NT2/D1 (cell line): ENCODE results near the gene KIF20B.

Experiments used
- DNase-seq: peaks from one replicate; pipeline ENCODE4 v3.0.0-alpha.2; 2011; ENCODE audit warnings: low read depth, low spot score
- H3K27me3 ChIP-seq: 2 replicates; pipeline ENCODE4 v1.6.0; 2011; ENCODE audit warnings: mild to moderate bottlenecking; ENCODE audit not compliant: insufficient read length, insufficient read depth
- H3K36me3 ChIP-seq: 2 replicates; pipeline ENCODE4 v1.6.1; 2011; ENCODE audit warnings: mild to moderate bottlenecking, low read length, mixed read lengths; ENCODE audit not compliant: insufficient read depth, insufficient read length
- H3K4me1 ChIP-seq: 2 replicates; pipeline ENCODE4 v1.5.1; 2011; ENCODE audit not compliant: insufficient read depth, insufficient read length
- H3K4me3 ChIP-seq: 2 replicates; pipeline ENCODE4 v1.5.1; 2011; ENCODE audit warnings: low read depth; ENCODE audit not compliant: insufficient read length
- H3K9ac ChIP-seq: 2 replicates; pipeline ENCODE4 v1.6.0; 2011; ENCODE audit warnings: low read depth; ENCODE audit not compliant: insufficient read length
- H3K9me3 ChIP-seq: 2 replicates; pipeline ENCODE4 v1.5.1; 2011; ENCODE audit warnings: mild to moderate bottlenecking, low read length; ENCODE audit not compliant: insufficient read depth
- SUZ12 ChIP-seq: IDR thresholded peaks from 2 replicates; pipeline ENCODE4 v1.6.1; 2011; ENCODE audit not compliant: insufficient read length, insufficient read depth; ENCODE audit errors: extremely low read depth
- YY1 ChIP-seq: IDR thresholded peaks from 2 replicates; pipeline ENCODE4 v1.6.1; 2011; ENCODE audit not compliant: insufficient read length, insufficient read depth
- ZNF274 ChIP-seq: IDR thresholded peaks from 2 replicates; pipeline ENCODE4 v1.6.1; 2011; ENCODE audit warnings: mild to moderate bottlenecking, low read depth, low read length

KIF20B gene

DNA sequence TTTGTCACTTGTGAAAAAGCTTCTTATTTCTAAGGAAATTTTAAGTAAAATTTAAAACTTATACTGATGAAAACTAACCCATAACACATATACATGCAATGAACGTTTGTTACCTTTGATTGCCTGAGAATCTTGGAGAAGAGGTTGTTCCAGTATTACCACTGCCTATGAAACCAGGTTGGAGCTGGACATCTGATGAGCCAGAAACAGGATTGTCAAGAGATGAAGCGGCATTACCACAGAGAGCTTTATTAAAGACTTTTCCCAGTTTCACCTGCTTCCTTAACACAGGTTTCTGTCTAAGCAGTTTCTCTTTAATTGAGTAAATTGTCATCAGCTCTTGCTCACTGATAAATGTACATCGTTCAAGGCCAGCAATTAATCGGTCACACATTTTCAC is 9.0 kb upstream of the KIF20B start:
- TF ChIP-seq YY1 (no peak), ZNF274 (no peak), SUZ12 (no peak)
- no peak overlapping the region for H3K9ac ChIP-seq

DNA sequence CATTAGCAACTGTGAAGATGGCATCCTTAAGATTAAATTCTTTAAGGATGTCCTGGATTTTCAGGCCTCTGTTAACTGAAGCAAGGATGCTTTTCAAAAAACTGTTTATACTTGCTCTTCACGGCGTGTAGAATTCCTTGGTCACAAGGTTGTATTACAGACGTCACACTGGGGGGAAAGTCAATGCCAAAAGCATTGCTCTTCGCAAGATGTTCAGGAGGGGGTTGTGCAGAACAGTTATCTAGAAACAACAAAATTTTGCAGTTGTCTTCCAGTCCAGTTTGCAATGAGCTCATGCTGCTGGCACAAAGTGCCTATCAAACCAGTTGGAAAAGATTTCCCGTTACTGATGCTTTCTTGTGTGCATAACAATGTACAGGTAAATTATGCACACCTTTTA is 8.2 kb upstream of the KIF20B start:
- no peak for DNase-seq
- no peaks in the 10 kb centered on the region for H3K27me3 ChIP-seq
- H3K9ac ChIP-seq: no peak overlapping the region
- no peak overlapping the region for H3K4me3 ChIP-seq
- TF ChIP-seq SUZ12: no peak
- TF ChIP-seq ZNF274: no peak
- TF ChIP-seq YY1: no peak
- no peaks in the 10 kb centered on the region for H3K9me3 ChIP-seq
- no peaks in the 10 kb centered on the region for H3K4me1 ChIP-seq
- no peaks in the 10 kb centered on the region for H3K36me3 ChIP-seq

More for the DNA sequence above, 9.0 kb upstream of the KIF20B start:
- no peaks in the 10 kb centered on the region for H3K27me3 ChIP-seq
- DNase-seq: no peak
- H3K4me3 ChIP-seq: no peak overlapping the region
- no peaks in the 10 kb centered on the region for H3K36me3 ChIP-seq
- no peaks in the 10 kb centered on the region for H3K4me1 ChIP-seq
- no peaks in the 10 kb centered on the region for H3K9me3 ChIP-seq

DNA sequence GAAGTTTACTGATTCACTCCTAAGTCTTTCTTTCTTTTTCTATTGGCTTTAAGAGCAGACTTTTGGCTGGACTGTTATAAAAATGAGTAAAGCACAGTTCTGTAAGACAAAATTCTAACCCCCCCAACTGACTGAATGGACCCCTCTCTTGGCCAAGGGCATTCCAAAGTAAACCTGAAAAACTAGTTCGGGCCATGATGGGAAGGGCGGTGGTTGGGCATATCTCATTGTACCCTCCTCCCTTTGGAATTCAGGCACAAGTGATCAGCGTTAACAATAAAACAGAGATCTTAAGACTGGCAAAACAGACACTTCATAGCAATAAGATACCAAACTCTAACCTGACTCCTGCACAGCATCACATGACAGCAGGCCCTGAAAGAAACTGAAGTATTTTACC is 6.1 kb upstream of the KIF20B start:
- Histone ChIP-seq H3K9me3 (no peaks in the 10 kb centered on the region), H3K4me3 (no peak overlapping the region), H3K36me3 (no peaks in the 10 kb centered on the region), H3K4me1 (no peaks in the 10 kb centered on the region), H3K9ac (no peak overlapping the region), H3K27me3 (no peaks in the 10 kb centered on the region)
- no peak for DNase-seq
- TF ChIP-seq SUZ12 (no peak), ZNF274 (no peak), YY1 (no peak)

DNA sequence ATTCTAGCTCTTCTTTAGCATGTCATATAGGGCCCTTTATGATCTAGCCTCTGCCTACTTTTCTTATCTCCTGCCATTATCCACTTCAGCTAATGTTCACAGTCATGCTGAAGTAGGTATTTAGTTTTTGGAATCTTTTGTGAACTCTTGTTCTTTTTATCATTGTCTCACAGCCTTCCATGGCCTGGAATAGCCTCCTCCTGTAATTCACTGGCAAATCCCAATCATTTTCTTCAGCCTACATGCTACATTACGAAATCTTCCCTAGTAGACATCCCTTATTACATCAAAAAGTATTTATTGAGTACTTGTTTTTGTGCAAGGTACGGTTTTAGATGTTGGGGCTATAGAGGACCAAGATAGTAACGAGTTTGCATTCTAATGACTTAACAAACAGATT is 3.4 kb upstream of the KIF20B start:
- no peak for TF ChIP-seq ZNF274
- no peak for TF ChIP-seq YY1
- TF ChIP-seq SUZ12: no peak
- Histone ChIP-seq H3K4me3 (no peak overlapping the region), H3K9me3 (no peaks in the 10 kb centered on the region), H3K4me1 (no peaks in the 10 kb centered on the region), H3K27me3 (no peaks in the 10 kb centered on the region), H3K36me3 (peaks cover 3% of the 10 kb centered on the region), H3K9ac (no peak overlapping the region)
- no peak for DNase-seq

DNA sequence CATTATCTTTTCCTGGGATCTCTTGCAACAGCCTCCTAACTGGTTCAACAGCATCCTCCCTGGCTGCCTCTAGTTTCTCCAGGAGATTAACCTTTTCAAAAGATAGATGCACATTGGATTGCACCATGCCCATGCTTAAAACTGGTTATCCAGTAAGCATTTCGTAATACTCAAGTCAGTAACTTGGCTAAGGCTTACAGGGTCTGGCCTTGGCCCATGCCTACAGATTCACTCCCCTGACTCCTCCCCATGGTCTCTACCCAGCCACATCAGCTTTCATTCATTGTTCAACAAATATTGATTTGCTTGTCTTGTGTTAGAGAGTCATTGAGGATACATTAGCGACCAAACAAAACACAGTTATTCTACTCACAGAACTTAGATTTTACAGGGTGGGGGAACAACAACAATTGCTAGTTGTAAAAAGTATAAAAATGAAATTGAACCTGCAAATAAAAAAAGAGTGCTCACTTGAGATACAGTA is 1.8 kb upstream of the KIF20B start:
- Histone ChIP-seq H3K4me3 (no peak overlapping the region), H3K9ac (no peak overlapping the region)
- DNase-seq: no peak

DNA sequence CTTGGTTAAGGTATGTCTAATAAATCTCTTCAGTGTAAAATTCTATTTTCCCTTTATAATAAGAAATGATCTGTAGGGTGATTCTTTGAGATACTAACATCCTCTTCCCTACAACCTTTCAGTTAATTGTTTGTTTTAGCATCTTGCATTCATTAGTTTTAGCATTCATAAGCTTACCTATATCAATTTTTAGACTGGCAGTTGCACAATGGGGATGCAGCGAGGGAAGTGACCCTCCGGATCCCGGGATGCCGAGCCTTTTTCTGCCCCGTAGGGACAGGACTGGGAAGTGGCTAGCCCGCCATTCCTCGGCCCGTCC is 508 bp upstream of the KIF20B start:
- TF ChIP-seq YY1 (no peak), SUZ12 (no peak), ZNF274 (no peak)
- Histone ChIP-seq H3K9me3 (no peaks in the 10 kb centered on the region), H3K9ac (peak overlapping the region; percentile 84), H3K27me3 (no peaks in the 10 kb centered on the region), H3K4me1 (no peaks in the 10 kb centered on the region), H3K36me3 (peaks cover 11% of the 10 kb centered on the region), H3K4me3 (peak overlapping the region; percentile 98)
- DNase-seq: no peak

More for the DNA sequence above, 1.8 kb upstream of the KIF20B start:
- Histone ChIP-seq H3K9me3 (no peaks in the 10 kb centered on the region), H3K36me3 (peaks cover 3% of the 10 kb centered on the region), H3K4me1 (no peaks in the 10 kb centered on the region), H3K27me3 (no peaks in the 10 kb centered on the region)
- TF ChIP-seq YY1: no peak
- no peak for TF ChIP-seq SUZ12
- no peak for TF ChIP-seq ZNF274

DNA sequence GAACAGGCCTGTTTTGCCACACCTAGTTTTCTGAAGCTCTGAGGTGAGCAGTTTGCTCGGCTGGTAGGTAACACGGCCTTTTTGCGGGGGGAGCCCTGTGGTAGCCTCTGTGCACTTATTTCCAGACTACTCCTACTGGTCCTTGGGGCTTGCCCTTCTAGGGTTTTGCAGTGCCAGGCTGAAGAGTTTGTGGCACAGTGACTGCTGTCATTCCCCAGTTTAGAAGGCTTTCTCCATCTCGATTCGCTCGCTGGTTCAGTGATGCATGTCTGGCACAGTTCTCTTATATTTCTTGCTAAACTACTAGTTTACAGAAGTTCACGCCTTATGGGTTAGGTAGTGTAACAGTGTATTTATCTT is 711 bp downstream of the KIF20B start:
- Histone ChIP-seq H3K4me1 (no peaks in the 10 kb centered on the region), H3K9ac (peak overlapping the region; percentile 94), H3K36me3 (peaks cover 16% of the 10 kb centered on the region), H3K9me3 (no peaks in the 10 kb centered on the region), H3K4me3 (peak overlapping the region; percentile 98), H3K27me3 (no peaks in the 10 kb centered on the region)
- TF ChIP-seq SUZ12 (no peak), ZNF274 (no peak), YY1 (no peak)
- no peak for DNase-seq

DNA sequence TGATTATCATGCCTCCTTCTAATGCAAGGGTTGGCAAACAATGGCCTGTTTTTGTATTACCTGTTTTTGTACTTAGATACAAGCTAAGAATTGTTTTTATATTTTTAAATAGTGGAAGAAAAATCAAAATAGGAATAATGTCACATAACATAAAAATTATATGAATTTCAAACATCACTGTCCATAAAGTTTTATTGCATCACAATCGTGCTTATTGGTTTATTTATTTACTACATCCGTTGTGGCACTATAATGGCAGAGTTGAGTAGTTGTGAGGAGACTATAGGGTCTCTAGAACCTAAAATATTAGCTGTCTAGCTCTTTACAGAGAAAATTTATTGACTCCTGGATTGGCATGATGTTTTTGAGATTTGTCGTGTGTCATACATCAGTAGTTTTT is 4.1 kb downstream of the KIF20B start:
- no peaks in the 10 kb centered on the region for H3K9me3 ChIP-seq
- H3K4me3 ChIP-seq: no peak overlapping the region
- H3K36me3 ChIP-seq: peaks cover 20% of the 10 kb centered on the region
- no peaks in the 10 kb centered on the region for H3K27me3 ChIP-seq
- no peak for TF ChIP-seq YY1
- TF ChIP-seq ZNF274: no peak
- no peak for TF ChIP-seq SUZ12
- no peak for DNase-seq
- H3K9ac ChIP-seq: no peak overlapping the region
- H3K4me1 ChIP-seq: no peaks in the 10 kb centered on the region
